HG03439 (cell line): Measurements from ENCODE around the gene SKA2.
"Not testable (repeated sequence)": the region's sequence is repeated elsewhere in the genome, so short reads cannot be mapped to it uniquely, and the experiment has no call there.

Source experiments
- ATAC-seq: cut with Tn5 transposase; IDR thresholded peaks from one replicate; pipeline ENCODE4 v1.9.1; 2021; ENCODE audit warnings: mild to moderate bottlenecking, moderate library complexity; ENCODE audit not compliant: unreplicated experiment

SKA2 gene

GRCh38 chr17:59105852-59106462 lies 49.0 kb downstream of the SKA2 start:
- ATAC-seq = peak; percentile 26

DNA sequence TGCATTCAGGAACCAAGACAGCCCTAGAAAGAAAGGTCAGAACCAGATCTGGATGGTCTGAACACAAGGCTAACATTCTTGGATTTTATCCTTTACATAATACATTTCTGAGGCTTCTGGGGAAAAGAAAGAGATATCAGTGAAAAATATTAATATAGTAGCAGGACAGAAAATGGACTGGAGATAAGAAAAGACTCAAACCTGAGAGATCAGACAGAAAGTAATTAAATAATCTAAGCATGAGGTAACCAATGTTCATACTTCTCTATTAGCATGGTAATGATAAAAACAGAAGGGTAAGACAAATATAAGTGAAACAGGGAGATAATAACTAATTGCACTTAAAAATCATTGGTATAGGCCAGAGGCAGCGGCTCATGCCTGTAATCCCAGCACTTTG lies 53.8 kb downstream of the SKA2 start:
- ATAC-seq = no peak

- ATAC-seq = no peak
Measured at GRCh38 chr17:59097876-59098275, 57.1 kb downstream of the SKA2 start.

DNA sequence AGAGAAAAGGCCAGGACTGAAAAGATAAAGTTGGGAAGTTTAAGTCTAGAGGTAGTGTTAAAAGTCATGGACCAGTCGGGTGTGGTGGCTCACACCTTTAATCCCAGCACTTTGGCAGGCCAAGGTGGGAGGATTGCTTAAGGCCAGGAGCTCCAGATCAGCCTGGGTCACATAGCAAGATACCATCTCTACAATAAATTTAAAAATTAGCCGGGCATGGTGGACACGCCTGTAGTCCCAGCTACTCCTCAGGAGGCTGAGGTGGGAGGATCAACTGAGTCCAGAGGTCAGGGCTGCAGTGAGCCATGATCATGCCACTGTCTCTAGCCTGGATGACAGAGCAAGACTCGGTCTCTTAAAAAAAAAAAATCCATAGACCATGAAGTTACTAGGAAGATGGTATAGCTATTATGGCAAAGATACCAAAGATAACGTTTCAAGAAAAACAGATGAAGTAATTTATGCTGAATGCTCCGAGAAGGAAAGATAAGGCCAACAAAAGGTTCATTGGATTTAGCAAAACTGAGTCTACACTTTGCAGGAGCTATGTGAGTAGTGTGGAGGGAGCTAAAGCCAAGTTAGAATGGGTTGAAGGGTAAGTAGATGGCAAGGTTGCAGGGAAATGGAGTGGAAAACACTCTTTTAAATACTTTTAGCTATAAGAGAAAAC lies 60.0 kb downstream of the SKA2 start:
- no peak for ATAC-seq

GRCh38 chr17:59093702-59094231 lies 61.2 kb downstream of the SKA2 start:
- no peak for ATAC-seq

DNA sequence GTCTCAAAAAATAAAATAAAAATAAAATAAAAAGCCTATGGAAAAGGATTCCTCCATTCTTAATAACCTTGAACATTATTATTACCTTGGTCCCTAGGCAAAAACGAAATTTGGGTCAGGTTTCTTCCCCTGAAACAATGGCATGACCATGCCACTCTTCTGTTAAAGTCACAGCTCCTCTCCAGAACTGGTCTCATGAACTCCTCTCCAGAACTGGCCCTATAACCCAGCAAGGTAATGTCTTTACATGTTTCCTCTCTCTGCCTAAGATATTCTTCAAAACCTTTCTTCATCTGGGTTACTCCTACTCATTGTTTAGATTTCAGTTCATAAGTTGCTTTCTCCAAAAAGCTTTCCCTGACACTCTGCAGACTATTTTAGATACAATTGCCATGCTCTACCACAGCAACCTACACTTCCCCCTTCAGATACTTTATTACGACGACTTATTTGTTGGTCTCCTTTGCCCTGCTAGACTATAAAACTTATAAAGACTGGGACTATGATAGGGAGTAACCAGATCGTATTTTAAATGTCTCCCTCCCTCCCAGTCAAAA lies 61.8 kb downstream of the SKA2 start:
- no peak for ATAC-seq

GRCh38 chr17:59090593-59090992 lies 64.4 kb downstream of the SKA2 start:
- not testable (repeated sequence) for ATAC-seq

DNA sequence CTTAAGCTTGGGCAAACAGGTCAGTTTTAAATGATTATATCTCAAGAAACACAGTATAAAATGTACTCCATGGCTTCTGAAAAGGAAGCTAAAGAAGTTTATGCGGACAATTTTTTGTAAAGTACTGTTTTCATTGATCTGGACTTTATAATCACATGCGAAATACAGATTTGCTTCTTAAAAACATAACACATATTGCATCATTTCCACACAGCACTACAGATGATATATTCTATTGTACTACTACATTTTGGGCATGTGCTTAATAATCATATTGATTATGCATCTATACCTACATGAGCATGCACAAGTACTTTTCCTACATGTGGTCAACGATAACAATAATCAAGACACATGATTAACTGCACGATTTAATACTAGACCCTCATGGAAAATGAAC lies 70.8 kb downstream of the SKA2 start:
- ATAC-seq = no peak

GRCh38 chr17:59074494-59074893 lies 80.5 kb downstream of the SKA2 start:
- ATAC-seq = no peak

DNA sequence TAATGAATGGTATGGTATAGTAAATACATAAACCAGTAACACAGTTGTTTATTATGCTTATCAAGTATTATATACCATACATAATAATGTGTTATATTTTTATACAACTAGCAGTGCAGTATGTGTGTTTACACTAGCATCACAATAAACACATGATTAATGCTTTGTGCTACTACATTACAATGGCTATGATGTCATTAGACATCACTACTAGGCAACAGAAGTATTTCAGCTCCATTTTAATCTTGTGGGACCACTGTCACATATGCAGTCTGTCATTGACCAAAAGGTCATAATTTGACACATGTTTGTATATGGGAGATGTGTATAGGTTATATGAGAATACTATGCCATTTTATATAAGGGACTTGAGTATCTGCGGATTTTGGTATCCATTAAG lies 81.0 kb downstream of the SKA2 start:
- ATAC-seq = no peak

DNA sequence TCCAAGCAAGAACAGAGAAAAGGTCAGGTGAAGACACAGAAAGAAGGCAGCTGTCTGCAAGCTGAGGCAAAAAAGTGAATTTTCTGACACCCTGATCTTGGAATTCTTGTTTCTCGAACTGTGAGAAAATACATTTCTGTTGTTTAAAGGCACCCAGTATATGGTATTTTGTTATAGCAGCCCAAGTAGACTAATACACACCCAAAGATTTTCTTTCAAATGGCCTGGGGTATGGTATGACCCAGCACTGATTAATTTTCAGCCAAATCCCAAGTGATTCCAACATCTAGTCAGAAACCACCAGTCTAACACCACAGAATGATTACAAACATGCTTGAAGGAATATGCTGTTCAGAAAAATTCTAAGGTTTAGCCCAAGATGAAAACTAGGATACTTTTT lies 85.1 kb downstream of the SKA2 start:
- ATAC-seq = no peak

GRCh38 chr17:59067756-59068155 lies 87.2 kb downstream of the SKA2 start:
- ATAC-seq = no peak

GRCh38 chr17:59067340-59067739 lies 87.6 kb downstream of the SKA2 start:
- ATAC-seq = no peak

- ATAC-seq = no peak
Measured at GRCh38 chr17:59062509-59062908, 92.5 kb downstream of the SKA2 start.
